Measurements from ENCODE around the gene SELENOV.

DNA sequence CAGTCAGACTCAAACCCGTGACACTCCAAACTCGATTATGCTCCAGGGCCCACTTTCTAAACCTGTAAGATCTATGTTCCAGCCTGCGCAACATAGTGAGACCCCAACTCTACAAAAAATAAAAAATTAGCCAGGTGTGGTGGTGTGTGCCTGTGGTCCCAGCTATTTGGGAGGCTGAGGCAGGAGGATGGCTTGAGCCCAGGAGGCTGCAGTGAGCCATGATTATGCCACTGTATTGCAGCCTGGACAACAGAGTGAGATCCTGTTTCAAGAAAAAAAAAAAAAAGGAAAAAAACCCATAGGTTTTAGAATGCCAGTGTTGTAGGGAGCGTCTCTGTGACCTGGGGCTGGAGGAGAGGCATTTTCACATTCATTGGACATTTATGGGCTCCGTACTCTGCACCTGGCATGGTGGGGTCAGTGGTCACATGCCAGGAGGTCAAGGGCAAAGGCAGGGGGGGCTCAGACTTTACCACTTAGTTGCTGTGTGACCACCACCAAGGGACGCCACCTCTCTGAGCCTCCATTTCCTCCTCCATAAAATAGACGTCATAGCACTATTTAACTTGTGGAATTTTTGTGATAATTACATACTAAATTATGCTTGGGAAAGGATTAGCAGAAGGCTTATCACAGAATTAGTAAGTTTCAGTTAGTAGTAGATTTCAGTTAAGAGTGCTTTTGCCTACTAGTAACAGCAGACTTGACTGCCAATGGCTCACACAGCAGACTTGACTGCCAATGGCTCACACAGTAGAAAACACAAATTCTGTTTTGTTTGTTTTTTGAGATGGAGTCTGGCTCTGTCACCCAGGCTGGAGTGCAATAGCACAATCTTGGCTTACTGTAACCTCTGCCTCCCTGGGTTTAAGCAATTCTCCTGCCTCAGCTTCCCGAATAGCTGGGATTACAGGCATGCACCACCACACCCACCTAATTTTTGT lies 5.9 kb downstream of the SELENOV start:
- no peak for TF ChIP-seq YY1 (IDR thresholded peaks at IDR 0.05; ENCODE audit: insufficient read depth, insufficient read length)
- TF ChIP-seq ZNF274 (IDR thresholded peaks at IDR 0.05; ENCODE audit: low read depth, low read length): no peak
- no peak for TF ChIP-seq SUZ12 (IDR thresholded peaks at IDR 0.05; ENCODE audit: extremely low read depth, insufficient read depth, insufficient read length)
